Measurements from ENCODE around the gene COX19. TPM values are rescaled to one million over a fixed set of nuclear protein-coding genes. Genes with fewer than 3 reads are reported as not detected.

Gene COX19
- total RNA-seq, 1 donor from 2014 or later, result 9.4 TPM

DNA sequence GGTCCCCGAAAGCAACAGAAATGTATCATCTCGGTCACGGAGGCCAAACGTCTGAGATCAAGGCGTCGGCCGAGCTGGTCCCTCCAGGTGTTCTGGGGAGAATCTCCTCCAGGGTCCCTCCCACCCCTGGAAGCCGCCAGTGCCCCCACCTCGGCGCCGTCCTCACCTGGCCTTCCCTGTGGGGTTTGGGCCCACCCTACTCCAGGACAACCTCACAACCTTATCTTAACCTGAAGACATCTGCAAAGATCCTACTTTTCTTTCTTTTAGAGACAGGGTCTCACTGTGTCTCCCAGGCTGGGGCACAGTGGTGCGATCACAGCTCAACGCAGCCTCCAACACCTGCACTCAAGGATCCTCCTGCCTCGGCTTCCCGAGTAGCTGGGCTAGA, 54.3 kb downstream of the COX19 start:
- ATAC-seq, result no peak
- Histone ChIP-seq H3K36me3 (no peaks in the 10 kb centered on the region), H3K27ac (no peak overlapping the region), H3K9me3 (no peaks in the 10 kb centered on the region), H3K4me3 (no peak overlapping the region), H3K27me3 (no peaks in the 10 kb centered on the region), H3K4me1 (peaks cover 7% of the 10 kb centered on the region)
- intact Hi-C loops (cut with DNase I), result no loop called here
- TF ChIP-seq, protein P1, sequence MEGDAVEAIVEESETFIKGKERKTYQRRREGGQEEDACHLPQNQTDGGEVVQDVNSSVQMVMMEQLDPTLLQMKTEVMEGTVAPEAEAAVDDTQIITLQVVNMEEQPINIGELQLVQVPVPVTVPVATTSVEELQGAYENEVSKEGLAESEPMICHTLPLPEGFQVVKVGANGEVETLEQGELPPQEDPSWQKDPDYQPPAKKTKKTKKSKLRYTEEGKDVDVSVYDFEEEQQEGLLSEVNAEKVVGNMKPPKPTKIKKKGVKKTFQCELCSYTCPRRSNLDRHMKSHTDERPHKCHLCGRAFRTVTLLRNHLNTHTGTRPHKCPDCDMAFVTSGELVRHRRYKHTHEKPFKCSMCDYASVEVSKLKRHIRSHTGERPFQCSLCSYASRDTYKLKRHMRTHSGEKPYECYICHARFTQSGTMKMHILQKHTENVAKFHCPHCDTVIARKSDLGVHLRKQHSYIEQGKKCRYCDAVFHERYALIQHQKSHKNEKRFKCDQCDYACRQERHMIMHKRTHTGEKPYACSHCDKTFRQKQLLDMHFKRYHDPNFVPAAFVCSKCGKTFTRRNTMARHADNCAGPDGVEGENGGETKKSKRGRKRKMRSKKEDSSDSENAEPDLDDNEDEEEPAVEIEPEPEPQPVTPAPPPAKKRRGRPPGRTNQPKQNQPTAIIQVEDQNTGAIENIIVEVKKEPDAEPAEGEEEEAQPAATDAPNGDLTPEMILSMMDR (IDR thresholded peaks at IDR 0.05), result no peak
- peak; percentile 31 for DNase-seq

DNA sequence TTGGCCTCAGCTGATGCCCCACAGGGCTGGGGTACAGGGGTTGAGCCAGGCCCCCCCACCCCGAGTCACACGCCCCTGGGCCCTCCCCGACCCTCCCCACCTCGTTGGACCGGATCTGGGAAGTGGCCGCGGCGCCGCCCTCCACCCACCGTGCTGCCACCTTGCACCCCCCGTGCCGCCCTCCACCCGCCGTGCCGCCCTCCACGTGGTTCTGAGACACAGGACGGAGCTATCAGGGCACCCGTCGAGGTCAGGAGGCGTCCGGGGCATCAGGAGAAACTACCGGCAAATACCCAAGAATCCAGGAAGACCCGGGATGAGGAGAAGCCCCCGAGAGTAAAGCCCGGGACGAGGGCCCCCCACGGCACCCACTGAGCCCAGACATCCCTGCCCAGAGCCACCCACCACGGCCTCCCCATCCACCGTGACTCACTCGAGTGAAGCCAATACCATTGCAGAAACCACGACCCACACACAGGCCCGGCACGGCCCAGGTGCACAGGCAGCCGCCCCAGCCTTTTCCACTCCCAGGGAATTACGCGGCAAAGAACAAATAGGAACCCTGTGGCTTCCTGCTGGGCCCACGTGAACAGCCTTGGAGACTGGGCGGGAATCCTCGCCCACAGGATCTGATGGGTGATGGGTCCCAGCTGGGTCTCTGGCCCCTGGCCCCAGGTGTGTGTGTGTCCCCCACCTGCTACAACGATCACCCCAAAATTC, 54.8 kb downstream of the COX19 start:
- Histone ChIP-seq H3K27me3 (no peaks in the 10 kb centered on the region), H3K4me1 (peaks cover 7% of the 10 kb centered on the region), H3K36me3 (no peaks in the 10 kb centered on the region), H3K4me3 (no peak overlapping the region), H3K9me3 (no peaks in the 10 kb centered on the region), H3K27ac (no peak overlapping the region)
- intact Hi-C loops (cut with DNase I), result no loop called here
- no peak for ATAC-seq
- TF ChIP-seq, protein P1 (IDR thresholded peaks at IDR 0.05), result no peak
- DNase-seq, result peak; percentile 62

DNA sequence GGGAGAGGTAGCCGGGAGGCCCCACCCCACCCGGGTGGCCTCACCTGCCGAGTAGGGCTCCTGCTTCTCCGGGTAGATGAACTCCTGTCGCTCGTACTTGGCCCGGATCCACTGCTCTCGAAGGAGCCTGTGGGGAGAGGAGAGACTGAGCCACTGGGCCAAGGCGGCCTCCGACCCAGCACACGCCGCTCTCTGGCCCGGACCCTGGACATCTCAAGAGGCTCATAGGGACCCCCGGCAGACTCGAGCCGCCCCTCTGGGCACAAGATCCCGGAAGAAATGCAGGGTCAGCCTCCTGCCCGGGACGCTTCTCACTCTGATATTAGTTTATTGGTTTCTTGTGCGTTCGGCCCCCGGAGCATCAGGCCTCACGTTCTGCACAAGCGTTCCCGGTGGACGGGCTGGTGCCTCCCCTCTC, 55.4 kb downstream of the COX19 start:
- intact Hi-C loops (cut with DNase I), result no loop called here
- no peaks in the 10 kb centered on the region for H3K9me3 ChIP-seq
- H3K4me3 ChIP-seq, result no peak overlapping the region
- H3K27me3 ChIP-seq, result no peaks in the 10 kb centered on the region
- no peak overlapping the region for H3K27ac ChIP-seq
- ATAC-seq (no peak), DNase-seq (peak; percentile 39)
- H3K4me1 ChIP-seq, result peaks cover 7% of the 10 kb centered on the region
- no peaks in the 10 kb centered on the region for H3K36me3 ChIP-seq
- TF ChIP-seq, protein P1 (IDR thresholded peaks at IDR 0.05), result no peak

DNA sequence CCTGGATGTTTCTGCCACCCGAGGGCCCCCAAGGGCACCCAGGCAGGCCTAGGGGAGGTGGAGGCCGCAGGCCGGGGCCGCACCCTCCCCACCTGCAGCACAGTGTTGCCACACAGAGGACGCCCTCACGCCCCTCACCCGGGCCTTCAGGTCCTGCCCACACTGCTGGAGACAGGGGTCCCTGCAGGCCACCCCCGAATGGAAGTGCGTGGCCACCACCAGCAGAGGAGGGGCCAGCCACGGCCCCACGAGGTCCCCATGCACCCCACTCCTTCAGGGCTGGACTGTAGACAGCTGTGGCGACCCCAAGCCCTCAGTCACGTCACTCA, 56.3 kb downstream of the COX19 start:
- no peak overlapping the region for H3K4me3 ChIP-seq
- H3K9me3 ChIP-seq, result no peaks in the 10 kb centered on the region
- TF ChIP-seq, protein P1 (IDR thresholded peaks at IDR 0.05), result no peak
- no peak for ATAC-seq
- no peaks in the 10 kb centered on the region for H3K36me3 ChIP-seq
- H3K27ac ChIP-seq, result no peak overlapping the region
- DNase-seq, result peak; percentile 54
- no peaks in the 10 kb centered on the region for H3K27me3 ChIP-seq
- intact Hi-C loops (cut with DNase I), result no loop called here
- peaks cover 7% of the 10 kb centered on the region for H3K4me1 ChIP-seq

DNA sequence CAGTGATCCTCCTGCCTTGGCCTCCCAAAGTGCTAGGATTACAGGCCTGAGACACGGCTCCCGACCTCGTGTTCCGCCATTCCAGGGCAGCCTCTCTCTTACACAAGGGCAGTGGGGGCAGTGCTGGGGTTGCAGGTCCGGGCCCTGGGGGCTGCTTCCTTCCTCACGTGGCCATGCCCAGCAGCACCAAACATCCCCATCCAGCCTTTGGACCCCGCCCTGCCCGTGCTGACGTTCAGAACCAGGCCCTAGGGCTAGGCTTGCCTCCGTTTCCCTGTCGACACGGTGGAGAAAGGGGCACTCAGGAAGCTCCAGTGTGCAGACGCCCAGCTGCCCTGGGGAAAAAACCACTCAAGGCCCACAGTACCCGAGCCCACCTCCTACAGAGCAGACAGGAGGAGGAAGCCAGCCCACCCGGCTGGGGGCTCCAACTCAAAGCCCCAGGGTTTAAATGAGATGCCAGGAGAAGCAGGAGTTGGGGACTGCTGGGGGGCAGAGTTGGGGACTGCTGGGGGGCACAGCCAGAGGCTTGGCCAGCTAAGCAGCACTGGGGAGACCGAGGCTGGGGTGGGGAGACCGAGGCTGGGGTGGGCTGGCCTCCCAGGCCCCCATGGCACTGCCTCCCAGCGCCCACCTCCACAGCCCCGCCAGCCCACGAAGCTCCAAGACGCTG, 56.8 kb downstream of the COX19 start:
- no peaks in the 10 kb centered on the region for H3K27me3 ChIP-seq
- H3K36me3 ChIP-seq, result no peaks in the 10 kb centered on the region
- H3K4me3 ChIP-seq, result no peak overlapping the region
- no peak overlapping the region for H3K27ac ChIP-seq
- intact Hi-C loops (cut with DNase I), result no loop called here
- TF ChIP-seq, protein P1 (IDR thresholded peaks at IDR 0.05), result no peak
- ATAC-seq, result no peak
- DNase-seq, result peak; percentile 48
- H3K4me1 ChIP-seq, result peaks cover 7% of the 10 kb centered on the region
- no peaks in the 10 kb centered on the region for H3K9me3 ChIP-seq

All from upper lobe of right lung (tissue), 1 donor.